G401.6 (cell line): Measurements from ENCODE around the gene C1orf50.
A peak's percentile ranks its signal among the peaks of the same experiment; 100 is the strongest.
"Not testable (repeated sequence)": the region's sequence is repeated elsewhere in the genome, so short reads cannot be mapped to it uniquely, and the experiment has no call there.

ENCODE experiments used
- FAIRE-seq: peaks from 2 replicates; lab custom pipeline; 2012; peaks lifted over from hg19 to GRCh38; lab: Jason Lieb, UNC

The C1orf50 gene

GRCh38 chr1:42739753-42740700, 27.0 kb upstream of the C1orf50 start, which contains the start of gene CLDN19:
CLDN19 (minus strand) TSS chr1:42740236; CDS start chr1:42740063, 173 bp downstream.
- no peak for FAIRE-seq

- FAIRE-seq = no peak
Observed at GRCh38 chr1:42740851-42741580, 26.0 kb upstream of the C1orf50 start.

GRCh38 chr1:42741706-42742105, 25.3 kb upstream of the C1orf50 start:
- no peak for FAIRE-seq

- no peak for FAIRE-seq
Observed at GRCh38 chr1:42742141-42742540, 24.9 kb upstream of the C1orf50 start.

GRCh38 chr1:42742617-42743316, 24.3 kb upstream of the C1orf50 start:
- no peak for FAIRE-seq

- no peak for FAIRE-seq
Observed at GRCh38 chr1:42743317-42744147, 23.5 kb upstream of the C1orf50 start.

GRCh38 chr1:42744148-42744413, 23.0 kb upstream of the C1orf50 start:
- FAIRE-seq = no peak

- FAIRE-seq = no peak
Observed at GRCh38 chr1:42745851-42746250, 21.2 kb upstream of the C1orf50 start.

GRCh38 chr1:42746436-42747105, 20.5 kb upstream of the C1orf50 start:
- FAIRE-seq = no peak

GRCh38 chr1:42747125-42747524, 19.9 kb upstream of the C1orf50 start:
- no peak for FAIRE-seq

GRCh38 chr1:42748021-42748420, 19.0 kb upstream of the C1orf50 start:
- FAIRE-seq = no peak

GRCh38 chr1:42748461-42749410, 18.3 kb upstream of the C1orf50 start:
- FAIRE-seq = no peak

- FAIRE-seq = no peak
Observed at GRCh38 chr1:42750041-42750440, 17.0 kb upstream of the C1orf50 start.

- FAIRE-seq = not testable (repeated sequence)
Observed at GRCh38 chr1:42751511-42752070, 15.5 kb upstream of the C1orf50 start.

GRCh38 chr1:42752284-42752683, 14.8 kb upstream of the C1orf50 start:
- FAIRE-seq = no peak

- no peak for FAIRE-seq
Observed at GRCh38 chr1:42753070-42753469, 14.0 kb upstream of the C1orf50 start.

- peak; percentile 60 for FAIRE-seq
Observed at GRCh38 chr1:42756956-42757891, 9.8 kb upstream of the C1orf50 start.

GRCh38 chr1:42757892-42758275, 9.2 kb upstream of the C1orf50 start:
- no peak for FAIRE-seq

GRCh38 chr1:42758641-42759040, 8.4 kb upstream of the C1orf50 start:
- no peak for FAIRE-seq
